A673 (cell line): ENCODE measurements around the gene CFAP92.

Experiments used
- CTCF ChIP-seq: fragments of 300-800, 200-600 bp; sonication (generic); conservative IDR thresholded peaks from 2 replicates; pipeline ENCODE4 v1.5.1; 2017; ENCODE audit warnings: low read depth, mild to moderate bottlenecking, antibody characterized with exemption, low read length, moderate library complexity, mixed read lengths
- EZH2 ChIP-seq: fragments of 200-600 bp; sonication (generic); IDR thresholded peaks from 2 replicates; pipeline ENCODE4 v1.6.1; 2017; ENCODE audit warnings: borderline replicate concordance, low read depth, mild to moderate bottlenecking, mixed read lengths, antibody characterized with exemption, low read length; ENCODE audit not compliant: poor library complexity, severe bottlenecking

GRCh38 chr3:129033633-129034321 is 39.9 kb upstream of the CFAP92 start:
- no peak for TF ChIP-seq CTCF
- no peak for TF ChIP-seq EZH2
